Mucosa of descending colon (tissue), 3 donors: Measurements from ENCODE around the gene TIGD4. TPM values are rescaled to one million over a fixed set of nuclear protein-coding genes. Genes with fewer than 3 reads are reported as not detected.

ENCODE experiments used
- ATAC-seq: fragments of 200-7000 bp; cut with Tn5 transposase; one replicate; pipeline ENCODE4 v1.9.1; 2020; ENCODE audit warnings: mild to moderate bottlenecking, moderate library complexity
- DNase-seq, 3 donors: peaks; one replicate each; pipeline ENCODE4 v3.0.0-alpha.2; 2020
- H3K36me3 ChIP-seq: fragments of 200-600 bp; one replicate; pipeline ENCODE4 v1.8.0; 2021; ENCODE audit warnings: low read depth, mild to moderate bottlenecking
- H3K4me1 ChIP-seq: fragments of 200-600 bp; one replicate; pipeline ENCODE4 v1.8.0; 2021; ENCODE audit warnings: low read depth, mild to moderate bottlenecking
- H3K4me3 ChIP-seq: fragments of 200-600 bp; one replicate; pipeline ENCODE4 v1.8.0; 2021; ENCODE audit warnings: mild to moderate bottlenecking
- H3K9me3 ChIP-seq: fragments of 200-600 bp; one replicate; pipeline ENCODE4 v1.8.0; 2021; ENCODE audit warnings: mild to moderate bottlenecking
- intact Hi-C, 2 donors: fragments of 100-400 bp; cut with DNase I in 1 of 2; cut with micrococcal nuclease in 1 of 2; formaldehyde crosslinking; loops; one replicate each; pipeline versions ENCODE4 v1.11.0 to v1.11.1; 2022; cut with DNase I, micrococcal nuclease
- total RNA-seq, 3 donors: library from RNA; stranded (reverse); fragmentation: NEBNext Ultra II Directional in 2 of 3; extraction: Animal tissue kit (Norgen Biotek cat#: 25700) in 2 of 3; gene quantifications; one replicate each; pipeline versions ENCODE4 v1.2.1 to v1.2.4, GENCODE V29; 2021 to 2023
- TF ChIP-seq, protein P1 (sequence below): fragments of 200-600 bp; IDR thresholded peaks from one replicate; pipeline ENCODE4 v1.8.0; 2022; ENCODE audit warnings: antibody characterized with exemption, mild to moderate bottlenecking
- donor health status: DM: no; HTN: no; CAD: no; lungs with moderate emphysema.
- donor health status: DM: no; HTN: no; CAD: no.
- donor health status: DM: no; HTN: yes; CAD: no.

TIGD4 gene
- total RNA-seq, 3 donors from 2014 or later, result 0.23 to 0.39 (median 0.38) TPM

DNA sequence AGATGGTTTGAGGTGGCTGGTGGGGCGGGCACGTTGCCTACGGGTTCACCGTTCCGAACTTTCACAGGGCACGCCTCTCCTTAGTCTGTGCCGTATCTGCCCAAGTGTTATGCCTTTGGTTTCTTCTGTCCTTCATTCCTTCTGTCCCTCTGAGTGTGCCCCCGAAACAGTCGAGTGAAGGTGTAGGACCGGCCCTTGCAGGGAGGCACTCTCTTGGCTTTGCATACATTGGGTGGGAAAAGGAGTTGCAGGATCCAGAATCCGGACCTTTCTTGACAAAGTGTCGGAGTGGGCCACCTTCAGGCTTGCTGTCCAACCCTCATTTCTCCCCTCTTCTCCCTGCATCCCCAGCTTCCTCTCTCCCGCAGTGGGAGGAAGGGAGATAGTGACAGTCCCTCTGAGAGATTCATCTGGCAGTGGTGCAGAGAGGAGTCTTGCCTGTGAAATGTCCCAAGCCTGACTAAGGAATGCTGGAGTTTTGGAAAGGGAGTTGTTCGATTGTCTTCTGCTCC is 793 bp upstream of the TIGD4 start:
- peak overlapping the region; percentile 56 for H3K4me3 ChIP-seq
- H3K9me3 ChIP-seq, result no peaks in the 10 kb centered on the region
- peak; percentile 72 for ATAC-seq
- peaks cover 16% of the 10 kb centered on the region for H3K4me1 ChIP-seq
- H3K36me3 ChIP-seq, result no peaks in the 10 kb centered on the region
- DNase-seq, result no peak
- TF ChIP-seq, protein P1, sequence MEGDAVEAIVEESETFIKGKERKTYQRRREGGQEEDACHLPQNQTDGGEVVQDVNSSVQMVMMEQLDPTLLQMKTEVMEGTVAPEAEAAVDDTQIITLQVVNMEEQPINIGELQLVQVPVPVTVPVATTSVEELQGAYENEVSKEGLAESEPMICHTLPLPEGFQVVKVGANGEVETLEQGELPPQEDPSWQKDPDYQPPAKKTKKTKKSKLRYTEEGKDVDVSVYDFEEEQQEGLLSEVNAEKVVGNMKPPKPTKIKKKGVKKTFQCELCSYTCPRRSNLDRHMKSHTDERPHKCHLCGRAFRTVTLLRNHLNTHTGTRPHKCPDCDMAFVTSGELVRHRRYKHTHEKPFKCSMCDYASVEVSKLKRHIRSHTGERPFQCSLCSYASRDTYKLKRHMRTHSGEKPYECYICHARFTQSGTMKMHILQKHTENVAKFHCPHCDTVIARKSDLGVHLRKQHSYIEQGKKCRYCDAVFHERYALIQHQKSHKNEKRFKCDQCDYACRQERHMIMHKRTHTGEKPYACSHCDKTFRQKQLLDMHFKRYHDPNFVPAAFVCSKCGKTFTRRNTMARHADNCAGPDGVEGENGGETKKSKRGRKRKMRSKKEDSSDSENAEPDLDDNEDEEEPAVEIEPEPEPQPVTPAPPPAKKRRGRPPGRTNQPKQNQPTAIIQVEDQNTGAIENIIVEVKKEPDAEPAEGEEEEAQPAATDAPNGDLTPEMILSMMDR, result no peak
- intact Hi-C loops, result loop anchor here in 1 of 2 donors (5.0 kb wide), 1 partner anchor 177 kb away; no protein-coding TSS in a partner anchor

DNA sequence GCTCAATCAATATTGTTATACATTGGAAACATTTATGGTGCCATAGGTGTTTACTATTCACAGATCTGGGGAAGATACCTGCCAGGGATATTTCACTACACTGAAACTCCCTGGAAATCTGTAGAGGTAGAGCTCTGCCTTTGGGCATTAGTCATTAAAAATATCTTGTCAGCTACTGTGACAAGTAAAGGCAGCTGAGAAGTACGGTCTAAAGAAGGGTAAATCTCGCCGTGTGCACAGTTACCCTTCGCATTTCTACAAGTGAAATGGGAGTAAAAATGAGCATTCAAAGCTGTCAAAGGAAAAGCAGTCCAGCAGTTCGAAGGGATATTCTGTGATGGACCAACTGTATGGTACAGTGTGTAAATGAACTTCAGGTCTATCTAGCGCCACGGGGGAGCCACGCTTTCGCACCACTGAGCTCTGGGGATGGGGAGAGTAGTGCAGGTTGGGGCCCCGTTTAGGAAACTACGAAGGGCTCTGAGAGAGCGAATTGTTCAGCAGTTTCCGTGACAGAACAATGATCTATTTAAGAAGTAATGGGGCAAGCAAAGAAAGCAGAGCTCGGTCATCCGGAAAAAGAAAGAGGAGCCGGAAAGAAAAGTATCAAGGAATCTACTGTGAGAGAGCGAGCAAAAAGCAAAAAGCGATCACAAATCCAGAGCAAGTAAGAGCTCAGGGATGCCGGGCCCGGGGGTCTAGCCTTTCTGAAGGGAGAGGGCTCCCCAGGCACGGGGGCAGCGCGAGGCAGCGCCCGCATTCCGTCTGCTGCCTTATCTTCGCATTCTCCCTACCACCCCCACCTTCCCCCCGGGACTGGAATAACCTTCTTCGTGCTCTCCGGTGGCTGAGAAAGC is 646 bp downstream of the TIGD4 start:
- H3K4me3 ChIP-seq, result peak overlapping the region; percentile 56
- peak; percentile 7 for ATAC-seq
- no peaks in the 10 kb centered on the region for H3K36me3 ChIP-seq
- TF ChIP-seq, protein P1, result no peak
- intact Hi-C loops, result no loop called here
- DNase-seq, result peak in 2 of 3 donors; percentile 32 to 44
- H3K9me3 ChIP-seq, result no peaks in the 10 kb centered on the region
- H3K4me1 ChIP-seq, result peaks cover 16% of the 10 kb centered on the region

DNA sequence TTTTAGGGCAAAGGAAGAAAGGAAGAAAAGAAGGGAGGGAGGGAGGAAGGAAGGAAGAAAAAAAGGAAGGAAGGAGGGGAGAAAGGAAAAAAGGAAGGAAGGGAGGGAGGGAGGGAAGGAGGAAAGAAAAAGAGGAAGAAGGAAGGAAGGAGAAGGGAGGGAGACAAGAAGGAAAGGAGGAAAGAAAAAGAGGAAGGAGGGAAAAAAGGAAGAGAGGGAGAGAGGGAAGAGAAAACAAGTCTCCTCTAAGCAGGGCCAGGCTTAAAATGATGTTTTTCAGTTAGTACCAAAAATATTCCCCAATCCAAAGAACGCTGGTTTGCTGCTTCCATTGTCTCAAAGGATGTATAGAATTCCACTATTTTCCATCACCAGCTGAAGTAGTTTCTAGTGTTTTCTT is 2.0 kb downstream of the TIGD4 start:
- TF ChIP-seq, protein P1, result no peak
- no peak for DNase-seq
- intact Hi-C loops, result no loop called here
- H3K9me3 ChIP-seq, result no peaks in the 10 kb centered on the region
- H3K4me3 ChIP-seq, result no peak overlapping the region
- H3K4me1 ChIP-seq, result peaks cover 16% of the 10 kb centered on the region
- H3K36me3 ChIP-seq, result no peaks in the 10 kb centered on the region
- no peak for ATAC-seq

DNA sequence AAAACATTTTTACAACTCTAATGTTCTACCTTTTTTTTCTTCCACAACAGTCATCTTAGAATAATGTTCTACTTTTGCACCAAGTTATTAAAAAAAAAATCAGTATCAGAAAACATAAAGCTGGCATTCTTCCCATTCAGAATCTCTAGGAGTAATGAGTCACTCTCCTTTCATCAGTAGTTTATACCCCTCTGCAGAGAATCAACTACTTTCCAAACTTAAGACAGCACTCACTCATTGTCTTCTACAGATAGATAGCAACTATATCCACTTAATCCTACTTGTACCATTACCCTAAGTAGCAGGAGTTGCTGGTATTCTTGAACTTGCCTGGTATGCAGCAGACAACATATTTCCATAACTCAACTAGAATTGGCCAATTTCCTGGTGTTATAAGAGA is 3.2 kb downstream of the TIGD4 start:
- no peaks in the 10 kb centered on the region for H3K36me3 ChIP-seq
- intact Hi-C loops, result no loop called here
- TF ChIP-seq, protein P1, result no peak

DNA sequence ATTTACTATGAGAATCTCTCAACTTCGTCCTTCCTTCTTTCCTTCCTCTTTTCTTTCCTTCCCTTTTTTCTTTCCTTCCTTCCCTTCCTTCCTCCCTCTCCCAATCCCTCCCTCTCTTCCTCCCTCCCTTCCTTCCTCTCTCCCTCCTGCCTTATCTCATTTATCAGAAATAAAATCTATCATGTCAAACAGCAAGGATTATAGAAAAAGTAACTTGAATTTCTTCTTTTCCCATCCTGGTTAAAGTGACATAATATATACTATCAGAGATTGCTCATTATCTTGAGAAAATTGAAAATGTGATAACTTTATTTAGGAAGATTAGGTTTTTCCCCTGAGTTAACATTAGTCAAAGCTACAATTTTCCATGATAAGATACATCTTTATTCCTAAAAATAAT is 5.6 kb downstream of the TIGD4 start:
- DNase-seq (no peak), ATAC-seq (no peak)
- Histone ChIP-seq H3K4me1 (peaks cover 3% of the 10 kb centered on the region), H3K36me3 (no peaks in the 10 kb centered on the region), H3K9me3 (no peaks in the 10 kb centered on the region), H3K4me3 (no peak overlapping the region)
- intact Hi-C loops, result no loop called here
- TF ChIP-seq, protein P1, result no peak

More for the DNA sequence above, 3.2 kb downstream of the TIGD4 start:
- Histone ChIP-seq H3K4me3 (no peak overlapping the region), H3K4me1 (peaks cover 10% of the 10 kb centered on the region), H3K9me3 (no peaks in the 10 kb centered on the region)
- DNase-seq, result no peak
- no peak for ATAC-seq
